Stimulated activated CD4-positive, alpha-beta T cell treated with anti-CD3 and anti-CD28 coated beads, Interleukin-4, amount 100 ng/mL, for 48 hours (primary cell): Measurements from ENCODE around the gene MRPS16.

Source experiments
- DNase-seq, 2 donors: peaks; one replicate each; pipeline ENCODE4 v3.0.0-alpha.2; 2020; ENCODE audit warnings: low read depth in 2 of 2

MRPS16 gene

GRCh38 chr10:73239908-73240307 lies 12.5 kb downstream of the MRPS16 start:
- no peak for DNase-seq

GRCh38 chr10:73238990-73239566 lies 13.4 kb downstream of the MRPS16 start:
- no peak for DNase-seq

- DNase-seq: no peak
These were observed 17.7 kb downstream of the MRPS16 start for GRCh38 chr10:73234695-73235094.

- DNase-seq: no peak
These were observed 18.6 kb downstream of the MRPS16 start for GRCh38 chr10:73233883-73234282.

DNA sequence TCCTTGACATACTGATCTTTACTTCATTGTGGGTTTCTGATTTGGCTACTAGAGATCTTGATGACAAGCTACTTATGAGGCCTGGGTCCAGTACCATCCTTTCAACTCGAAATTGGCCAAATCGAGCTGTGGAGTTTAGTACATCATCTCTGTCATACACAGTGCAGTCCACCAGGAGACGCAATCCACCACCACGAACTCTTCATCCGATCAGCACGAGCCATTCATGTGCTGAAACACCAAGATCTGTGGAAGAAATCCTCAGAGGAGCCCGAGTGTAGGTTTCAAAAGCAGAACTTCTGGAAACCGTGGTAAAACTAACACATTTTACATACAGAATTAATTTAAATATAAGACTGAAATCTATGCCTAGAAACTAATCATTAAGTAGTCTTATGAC lies 19.6 kb downstream of the MRPS16 start:
- no peak for DNase-seq

- no peak for DNase-seq
These were observed 22.9 kb downstream of the MRPS16 start for GRCh38 chr10:73229567-73229966.

GRCh38 chr10:73228247-73228646 lies 24.2 kb downstream of the MRPS16 start:
- DNase-seq: no peak

- no peak for DNase-seq
These were observed 25.8 kb downstream of the MRPS16 start for GRCh38 chr10:73226663-73227062.

DNA sequence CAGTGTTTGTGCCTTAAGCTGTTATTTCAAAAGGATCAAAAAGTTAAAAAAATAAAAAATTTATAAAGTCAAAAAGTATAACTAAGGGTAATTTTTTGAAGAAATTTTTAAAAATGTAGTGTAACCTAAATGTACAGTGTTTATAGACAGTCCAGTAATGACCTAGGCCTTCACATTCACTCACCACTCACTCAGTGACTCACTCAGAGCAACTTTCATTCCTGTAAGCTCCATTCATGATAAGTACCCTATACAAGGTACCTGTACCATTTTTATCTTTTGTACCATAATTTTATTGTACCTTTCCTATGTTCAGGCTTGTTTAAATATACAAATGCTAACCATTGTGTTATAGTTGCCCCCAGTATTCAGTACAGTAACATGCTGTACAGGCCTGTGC lies 26.9 kb downstream of the MRPS16 start:
- DNase-seq: no peak

DNA sequence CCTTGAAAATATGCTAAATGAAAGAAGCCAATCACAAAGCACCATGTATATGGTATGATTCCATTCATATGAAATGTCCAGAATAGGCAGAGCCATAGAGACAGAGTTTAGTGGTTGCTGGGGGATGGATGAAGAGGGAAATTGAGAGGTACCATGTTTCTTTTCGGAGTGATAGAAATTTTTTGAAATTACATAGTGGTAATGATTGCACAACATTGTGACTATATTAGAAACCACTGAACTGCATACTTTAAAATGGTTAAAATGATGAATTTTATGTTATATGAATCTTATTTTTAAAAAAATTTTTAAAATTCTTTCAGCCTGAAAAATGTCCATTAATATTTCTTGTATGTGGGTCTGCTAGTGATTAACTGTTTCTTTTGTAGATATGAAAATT lies 31.5 kb downstream of the MRPS16 start:
- no peak for DNase-seq

DNA sequence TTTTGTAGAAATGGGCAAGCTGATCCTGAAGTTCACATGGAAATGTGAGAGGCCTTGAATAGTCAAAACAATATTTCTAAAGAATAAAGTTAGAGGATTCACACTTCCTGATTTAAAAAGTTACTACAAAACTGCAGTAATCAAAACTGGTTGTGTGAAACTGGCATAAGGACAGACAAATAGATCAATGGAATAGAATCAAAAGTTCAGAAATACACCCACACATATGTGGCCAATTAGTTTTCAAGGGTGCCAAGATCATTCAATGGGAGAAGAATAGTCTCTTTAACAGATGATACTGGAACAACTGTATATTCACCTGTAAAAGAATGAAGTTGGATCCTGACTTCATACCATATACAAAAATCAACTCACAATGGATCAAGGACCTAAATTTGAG lies 33.1 kb downstream of the MRPS16 start:
- DNase-seq: no peak

GRCh38 chr10:73218431-73219191 lies 33.8 kb downstream of the MRPS16 start:
- no peak for DNase-seq

DNA sequence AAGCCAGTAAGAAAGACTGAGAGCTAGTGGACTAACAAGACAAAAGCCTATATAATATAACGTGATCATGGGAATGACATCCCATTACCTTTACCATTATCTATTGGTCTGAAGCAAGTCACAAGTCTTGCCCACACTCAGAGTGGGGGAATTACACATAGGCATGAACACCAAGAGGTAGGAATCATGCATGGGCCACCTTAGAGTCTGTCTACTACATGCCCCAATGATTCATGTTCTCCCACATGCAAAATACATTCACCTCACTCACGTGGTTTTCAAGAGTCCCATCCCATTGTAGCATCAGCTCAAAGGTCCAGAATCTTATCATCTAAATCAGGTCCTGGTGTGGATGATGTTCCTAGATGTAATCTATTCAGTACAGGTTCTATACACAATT lies 34.8 kb downstream of the MRPS16 start:
- no peak for DNase-seq

DNA sequence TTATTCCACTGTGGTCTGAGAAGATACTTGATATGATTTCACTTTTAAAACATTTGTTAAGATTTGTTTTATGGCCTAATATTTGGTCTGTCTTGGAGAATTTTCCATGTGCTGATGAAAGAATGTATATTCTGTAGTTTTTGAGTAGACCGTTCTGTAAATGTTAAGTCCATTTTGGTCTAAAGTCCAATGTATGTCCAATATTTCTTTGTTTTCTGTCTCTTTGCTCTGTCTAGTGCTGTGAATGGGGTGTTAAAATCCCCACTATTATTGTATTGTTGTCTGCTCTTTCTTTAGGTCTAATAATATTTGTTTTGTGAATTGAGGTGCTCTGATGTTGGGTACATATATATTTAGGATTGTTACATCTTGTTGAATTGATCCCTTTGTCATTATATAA lies 36.7 kb downstream of the MRPS16 start:
- DNase-seq: no peak

- DNase-seq: no peak
These were observed 41.2 kb downstream of the MRPS16 start for GRCh38 chr10:73211106-73211811.

GRCh38 chr10:73210395-73211105 lies 41.9 kb downstream of the MRPS16 start:
- DNase-seq: no peak

GRCh38 chr10:73209705-73210104 lies 42.7 kb downstream of the MRPS16 start:
- DNase-seq: no peak

GRCh38 chr10:73207883-73208282 lies 44.6 kb downstream of the MRPS16 start:
- DNase-seq: no peak

- no peak for DNase-seq
These were observed 46.1 kb downstream of the MRPS16 start for GRCh38 chr10:73206385-73206784.

GRCh38 chr10:73205890-73206289 lies 46.6 kb downstream of the MRPS16 start:
- no peak for DNase-seq

GRCh38 chr10:73205081-73205480 lies 47.4 kb downstream of the MRPS16 start:
- DNase-seq: no peak
